NB4 (cell line): ENCODE measurements around the gene GTSE1.

ENCODE experiments used
- CTCF ChIP-seq: IDR thresholded peaks from one replicate; pipeline ENCODE4 v1.5.1; 2012; ENCODE audit warnings: low read depth, low read length
- MAX ChIP-seq: IDR thresholded peaks from 2 replicates; pipeline ENCODE4 v1.6.1; 2011; ENCODE audit warnings: low read depth, low read length
- MYC ChIP-seq: IDR thresholded peaks from 2 replicates; pipeline ENCODE4 v1.6.1; 2011; ENCODE audit warnings: low read depth, low read length
- POLR2A ChIP-seq: IDR thresholded peaks from 2 replicates; pipeline ENCODE4 v1.6.1; 2011; ENCODE audit warnings: mild to moderate bottlenecking; ENCODE audit not compliant: insufficient read length; ENCODE audit errors: extremely low read depth

- TF ChIP-seq CTCF = no peak
- no peak for TF ChIP-seq MAX
- no peak for TF ChIP-seq POLR2A
- TF ChIP-seq MYC = no peak
Observed at GRCh38 chr22:46329616-46330015, 32.9 kb downstream of the GTSE1 start.
